Left ventricle myocardium inferior (tissue), 1 donor: ENCODE data around the gene FILIP1L. TPM values are rescaled to one million over a fixed set of nuclear protein-coding genes. Genes with fewer than 3 reads are reported as not detected.

Source experiments
- DNase-seq: peaks from one replicate; pipeline ENCODE4 v3.0.0-alpha.2; 2020
- H3K27ac ChIP-seq: fragments of 200-600 bp; replicated peaks from 2 replicates; pipeline ENCODE4 v1.8.0; 2021
- H3K27me3 ChIP-seq: fragments of 200-600 bp; 2 replicates; pipeline ENCODE4 v1.8.0; 2021; ENCODE audit warnings: low read depth
- H3K36me3 ChIP-seq: fragments of 200-600 bp; 2 replicates; pipeline ENCODE4 v1.8.0; 2021
- H3K4me1 ChIP-seq: fragments of 200-600 bp; 2 replicates; pipeline ENCODE4 v1.8.0; 2021
- H3K4me3 ChIP-seq: fragments of 200-600 bp; 2 replicates; pipeline ENCODE4 v1.8.0; 2021; ENCODE audit warnings: mild to moderate bottlenecking, moderate library complexity
- H3K9me3 ChIP-seq: fragments of 200-600 bp; replicated peaks from 2 replicates; pipeline ENCODE4 v1.8.0; 2021
- CTCF ChIP-seq: fragments of 200-600 bp; IDR thresholded peaks from 2 replicates; pipeline ENCODE4 v1.8.0; 2021; ENCODE audit warnings: antibody characterized with exemption, mild to moderate bottlenecking, borderline replicate concordance
- intact Hi-C: fragments of 100-400 bp; cut with micrococcal nuclease; formaldehyde crosslinking; loops from one replicate; pipeline ENCODE4 v1.11.0; 2022
- total RNA-seq: library from RNA; stranded (reverse); fragmentation: NEBNext Ultra II Directional; extraction: Animal tissue kit (Norgen Biotek cat#: 25700); gene quantifications from one replicate; pipeline ENCODE4 v1.2.1, GENCODE V29; 2021
- donor health status: DM: no; HTN: yes; CAD: no; lungs with severe emphysema.

Gene FILIP1L
- total RNA-seq, 1 donor from 2014 or later, result 84.9 TPM

DNA sequence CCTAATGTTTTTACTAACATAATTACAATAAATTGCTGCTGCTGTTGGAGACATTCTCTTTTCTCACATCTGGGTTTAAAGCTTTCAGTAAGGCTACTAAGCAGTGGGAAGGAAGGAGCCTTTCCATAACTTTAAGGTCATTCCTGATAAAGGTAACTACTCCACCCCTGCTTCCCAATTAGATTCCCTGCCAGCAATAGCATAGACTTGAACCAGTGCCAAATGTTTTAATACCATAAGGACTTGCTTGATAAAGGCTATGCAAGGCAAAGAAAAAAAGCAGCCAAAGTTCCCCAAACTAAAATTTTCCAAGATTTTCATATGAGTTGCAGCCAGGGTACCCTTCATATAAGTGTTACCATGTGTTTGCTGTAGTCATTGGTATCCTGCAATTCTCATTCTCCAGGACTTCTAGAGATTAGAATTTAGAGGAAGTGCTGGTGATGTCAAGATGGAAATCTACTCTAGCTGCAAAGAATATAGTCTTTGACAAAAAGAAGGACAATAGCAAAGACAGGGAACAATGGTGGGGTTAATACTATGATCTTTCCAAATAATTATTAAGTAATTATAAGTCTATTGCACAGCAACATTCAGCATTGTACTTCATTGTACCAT, 106.1 kb downstream of the FILIP1L start:
- intact Hi-C loops, result no loop called here
- H3K27ac ChIP-seq, result peak overlapping the region; percentile 71
- TF ChIP-seq CTCF, result no peak
- DNase-seq, result no peak
- no peaks in the 10 kb centered on the region for H3K9me3 ChIP-seq
- H3K36me3 ChIP-seq, result no peaks in the 10 kb centered on the region
- no peaks in the 10 kb centered on the region for H3K27me3 ChIP-seq
- H3K4me3 ChIP-seq, result no peak overlapping the region
- H3K4me1 ChIP-seq, result peaks cover 72% of the 10 kb centered on the region

- H3K36me3 ChIP-seq, result no peaks in the 10 kb centered on the region
- no peaks in the 10 kb centered on the region for H3K9me3 ChIP-seq
- H3K27ac ChIP-seq, result peak overlapping the region; percentile 71
- H3K4me3 ChIP-seq, result no peak overlapping the region
- no peak for TF ChIP-seq CTCF
- DNase-seq, result no peak
- intact Hi-C loops, result no loop called here
- H3K27me3 ChIP-seq, result no peaks in the 10 kb centered on the region
- H3K4me1 ChIP-seq, result peaks cover 80% of the 10 kb centered on the region
Measured at GRCh38 chr3:100007313-100007712, 107.0 kb downstream of the FILIP1L start.

DNA sequence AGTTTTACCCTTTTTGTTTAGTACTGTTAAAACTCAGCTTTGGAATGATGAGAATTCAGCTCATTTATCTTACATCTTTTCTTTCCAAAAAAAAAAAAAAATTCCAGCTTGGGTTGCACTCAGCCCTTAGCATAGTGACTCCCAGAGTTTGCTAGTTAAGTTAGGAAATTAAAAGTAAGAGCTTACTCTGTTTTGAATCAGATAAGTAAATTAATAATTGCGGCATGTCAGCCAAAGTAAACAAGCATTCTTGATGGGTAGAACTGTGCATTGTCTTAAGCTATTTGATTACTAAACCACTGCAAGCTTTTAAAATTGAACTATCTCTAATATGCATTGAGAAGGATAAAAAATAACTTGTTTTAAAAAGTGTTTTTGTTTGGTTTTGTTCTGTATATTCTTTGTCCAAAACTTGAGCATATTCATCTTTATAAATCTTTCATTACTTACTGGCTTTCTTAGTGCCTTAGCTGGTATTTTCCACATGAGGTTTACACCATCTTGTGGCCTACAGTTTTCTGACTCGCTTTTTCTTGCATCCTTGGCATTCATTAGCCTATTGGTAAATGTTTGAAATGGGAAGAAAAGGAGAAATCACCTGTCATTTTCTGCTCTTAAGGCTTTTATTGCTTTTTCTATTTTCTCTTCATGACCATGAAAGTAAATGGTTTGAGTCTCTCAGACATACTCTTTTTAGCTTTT, 107.6 kb downstream of the FILIP1L start:
- no peak for TF ChIP-seq CTCF
- no peak overlapping the region for H3K4me3 ChIP-seq
- no peak for DNase-seq
- intact Hi-C loops, result no loop called here
- H3K36me3 ChIP-seq, result no peaks in the 10 kb centered on the region
- H3K27me3 ChIP-seq, result no peaks in the 10 kb centered on the region
- peaks cover 82% of the 10 kb centered on the region for H3K4me1 ChIP-seq
- H3K9me3 ChIP-seq, result no peaks in the 10 kb centered on the region
- H3K27ac ChIP-seq, result peak overlapping the region; percentile 71

DNA sequence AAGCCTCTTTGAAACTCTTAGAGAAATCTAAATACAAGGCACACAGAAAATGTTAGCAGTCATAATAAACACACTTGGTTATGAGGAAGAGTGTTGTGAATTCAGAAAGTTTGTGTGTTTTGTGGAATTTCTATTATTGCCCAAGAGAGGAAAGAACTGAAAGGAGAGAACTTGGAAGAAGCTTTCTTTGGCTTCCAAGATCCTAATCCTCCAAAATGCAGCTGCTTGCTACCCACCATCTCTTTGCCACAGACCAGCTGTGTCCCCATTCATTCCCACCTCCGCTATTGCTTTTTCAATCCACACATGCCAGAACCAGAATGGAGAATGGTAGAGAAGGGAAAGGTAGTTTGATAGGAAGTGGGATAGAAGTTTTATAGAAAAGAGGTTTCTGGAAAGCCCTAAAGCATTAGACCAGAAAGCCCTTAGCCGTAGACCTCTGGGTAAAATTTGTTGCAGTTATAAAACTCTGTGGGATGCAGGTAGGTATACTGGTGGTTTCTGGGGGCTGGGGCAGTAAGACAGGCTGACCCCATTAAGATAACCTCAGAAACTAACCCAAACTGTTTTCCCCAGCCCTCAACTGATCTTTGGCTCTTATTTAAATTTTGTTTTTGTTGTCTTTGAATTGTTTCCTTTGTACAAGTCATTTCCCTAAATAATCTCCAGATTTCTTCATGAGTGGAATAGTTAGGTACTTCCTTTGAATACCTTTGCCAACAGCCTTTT, 108.5 kb downstream of the FILIP1L start:
- no peak for TF ChIP-seq CTCF
- intact Hi-C loops, result no loop called here
- Histone ChIP-seq H3K9me3 (no peaks in the 10 kb centered on the region), H3K4me3 (no peak overlapping the region), H3K27me3 (no peaks in the 10 kb centered on the region), H3K27ac (peak overlapping the region; percentile 71), H3K36me3 (no peaks in the 10 kb centered on the region), H3K4me1 (peaks cover 82% of the 10 kb centered on the region)
- DNase-seq, result no peak

DNA sequence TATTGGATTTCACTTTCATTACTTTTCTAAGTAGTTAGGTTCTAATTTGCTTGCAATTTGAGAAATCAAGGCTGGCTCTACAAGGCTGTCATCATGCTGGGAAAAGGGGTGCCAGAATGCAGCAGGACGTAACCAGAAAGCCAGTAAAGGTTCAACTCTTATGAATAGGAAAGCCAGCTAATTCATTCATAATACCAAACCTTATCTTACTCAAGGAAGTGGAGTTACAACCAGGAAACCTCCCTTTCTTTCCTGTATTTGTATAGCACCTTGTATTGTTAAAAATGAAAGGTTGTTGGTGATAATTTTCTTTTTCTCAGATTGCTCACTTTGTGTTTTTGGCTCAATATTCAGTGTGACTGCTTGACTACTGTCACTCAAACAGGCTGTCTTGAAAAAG, 109.4 kb downstream of the FILIP1L start:
- Histone ChIP-seq H3K9me3 (no peaks in the 10 kb centered on the region), H3K27me3 (no peaks in the 10 kb centered on the region), H3K36me3 (no peaks in the 10 kb centered on the region), H3K4me3 (no peak overlapping the region), H3K27ac (peak overlapping the region; percentile 71), H3K4me1 (peaks cover 75% of the 10 kb centered on the region)
- intact Hi-C loops, result no loop called here
- DNase-seq, result no peak
- no peak for TF ChIP-seq CTCF
